ENCODE data around the gene RFX2.
A peak's percentile ranks its signal among the peaks of the same experiment; 100 is the strongest.

Gene RFX2

DNA sequence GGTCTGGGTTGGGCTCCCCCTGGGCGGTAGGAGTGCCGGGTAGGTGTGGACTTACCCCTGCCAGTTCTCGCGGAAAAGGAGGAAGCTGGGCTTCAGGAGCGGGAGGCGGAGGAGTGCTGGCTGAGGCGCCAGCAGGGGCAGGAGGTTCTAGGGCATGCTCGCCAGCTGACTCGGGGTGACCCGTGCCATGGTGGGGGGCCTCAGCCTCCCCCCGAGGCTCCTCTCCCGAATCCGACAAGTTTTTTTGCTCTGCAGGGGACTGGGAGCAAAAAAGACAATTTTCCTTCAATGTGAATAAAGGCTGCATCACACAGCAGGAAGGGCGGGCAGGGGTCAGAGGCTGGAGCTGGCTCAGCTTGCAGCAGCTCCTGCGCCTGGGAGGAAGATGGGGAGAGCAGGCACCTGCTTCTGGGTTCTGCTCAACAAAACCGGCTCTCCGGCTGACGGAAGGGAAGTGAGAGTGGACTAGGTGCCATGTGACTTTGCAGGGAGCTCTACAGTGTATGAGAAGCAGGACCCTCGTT, 158.9 kb downstream of the RFX2 start:
- no peak for DNase-seq

DNA sequence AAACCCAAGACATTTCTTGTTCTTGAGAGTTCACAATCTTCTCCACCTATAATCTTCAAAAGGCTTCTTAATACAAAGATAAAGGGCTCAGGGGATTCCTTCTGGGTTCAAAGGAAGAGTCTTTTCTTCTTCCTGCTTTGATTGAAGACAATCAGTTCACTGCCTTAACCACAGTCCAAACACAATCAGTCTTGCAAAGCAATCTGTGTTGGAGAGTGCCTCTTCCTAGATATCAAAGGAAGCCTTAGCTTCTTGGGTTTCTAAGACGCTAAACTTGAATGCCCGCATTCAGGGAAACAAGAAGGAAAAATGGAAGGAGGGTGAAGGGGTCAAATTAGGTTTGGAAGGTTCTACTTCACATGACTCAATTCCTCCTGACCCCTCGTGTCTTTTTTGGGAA, 159.6 kb downstream of the RFX2 start:
- DNase-seq: no peak

DNA sequence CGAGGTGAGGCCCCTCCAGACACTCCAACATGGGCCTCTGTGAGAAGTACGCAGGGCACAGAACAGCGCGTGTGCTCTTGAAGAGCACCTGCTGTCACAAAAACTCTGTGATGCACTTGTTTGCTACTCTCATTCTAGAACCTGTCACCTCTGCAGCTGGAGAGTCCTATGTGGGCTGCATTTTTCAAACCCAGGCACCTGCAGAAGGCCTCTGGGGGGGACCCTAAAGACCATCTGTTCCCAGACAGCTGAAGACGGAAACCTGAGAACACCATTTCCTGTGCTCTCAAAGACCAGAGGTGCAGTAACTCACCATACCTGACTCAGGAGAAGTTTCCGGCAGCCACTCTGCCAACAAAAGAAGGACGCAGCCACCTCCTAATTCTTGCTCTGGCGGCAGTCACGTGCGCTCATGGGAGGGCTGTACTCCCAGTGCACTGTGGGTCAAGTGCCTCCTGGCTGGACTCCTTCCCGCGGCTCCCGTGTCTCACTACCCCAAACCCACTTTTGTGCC, 160.5 kb downstream of the RFX2 start:
- peak in 3 of 5 donors; percentile 27 to 46 (median 27) for DNase-seq

DNA sequence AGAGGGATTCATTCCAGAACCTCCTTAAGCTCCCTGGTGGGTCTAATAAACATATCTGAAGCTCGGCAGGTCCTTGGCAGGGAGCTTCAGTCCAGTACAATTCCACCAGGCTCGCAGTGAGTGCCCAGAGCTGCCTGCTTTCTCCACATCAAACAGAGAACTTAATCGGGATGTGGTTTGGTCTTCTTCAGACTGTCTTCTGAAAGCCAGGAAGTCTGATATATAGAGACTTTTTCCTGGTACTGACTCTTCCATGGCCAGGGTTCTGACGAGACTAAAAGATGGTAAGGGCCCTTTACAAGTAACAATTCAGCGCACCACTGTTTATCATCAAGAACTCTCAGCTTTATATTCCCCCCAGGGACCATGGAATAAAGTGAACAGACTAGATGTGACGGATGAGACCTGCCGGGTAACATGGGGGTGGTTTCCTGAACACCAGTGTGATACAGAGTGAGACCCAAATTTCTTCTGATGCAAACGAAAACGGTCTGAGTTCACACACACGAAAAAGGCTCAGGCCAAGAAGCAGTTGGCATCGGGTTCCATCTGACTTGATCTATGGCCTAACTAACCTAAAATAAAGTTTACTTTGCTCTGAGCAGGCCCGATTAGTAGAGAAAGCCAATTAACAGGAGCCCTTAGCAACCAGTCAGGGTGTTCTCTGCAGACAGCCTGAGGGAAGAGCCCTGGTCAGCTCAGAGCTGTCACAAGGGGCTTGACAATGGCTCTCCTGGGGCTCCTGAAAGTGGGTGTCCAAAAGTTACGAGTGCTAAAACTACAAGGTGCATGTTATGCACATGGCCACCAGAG, 161.3 kb downstream of the RFX2 start:
- peak in 1 of 5 donors; percentile 47 for DNase-seq

DNA sequence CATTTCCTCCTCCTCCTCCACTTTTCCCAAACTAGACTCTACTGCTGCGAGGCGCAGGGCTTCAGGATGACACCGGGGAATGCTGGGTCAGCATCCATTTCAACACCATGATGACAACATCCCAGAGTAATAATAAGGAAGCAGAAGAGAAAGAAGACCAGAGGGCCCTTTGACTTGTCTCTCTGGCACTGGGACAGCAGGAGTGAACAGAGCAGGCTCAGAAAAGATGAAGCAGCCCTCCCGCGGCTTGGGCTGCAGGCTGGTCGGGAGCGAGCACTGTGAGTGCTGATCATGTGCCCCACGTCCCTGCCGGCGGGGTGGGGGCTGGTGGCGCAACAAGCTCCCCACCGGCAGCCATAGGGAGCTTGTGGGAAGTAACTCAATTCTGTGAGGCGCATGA, 162.9 kb downstream of the RFX2 start:
- DNase-seq: no peak

DNA sequence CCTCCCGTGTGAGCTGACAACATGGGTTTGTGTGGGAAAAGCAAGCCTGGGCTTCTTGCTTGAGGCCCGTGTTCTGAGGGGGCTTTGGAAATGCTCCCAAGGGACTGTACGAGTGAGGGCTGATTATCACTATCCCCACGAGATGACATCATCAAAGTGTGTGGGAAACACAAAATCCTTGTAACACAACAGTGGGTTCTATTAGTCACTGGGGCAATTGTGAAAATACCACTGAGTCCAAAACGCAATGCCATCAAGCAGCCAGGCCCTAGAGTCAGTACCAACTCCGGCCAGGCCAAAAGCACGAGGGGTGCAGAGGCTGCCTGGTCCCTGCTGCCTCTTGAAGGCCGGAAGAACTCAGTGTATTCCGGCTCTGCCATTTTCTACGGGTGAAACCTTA, 166.7 kb downstream of the RFX2 start:
- DNase-seq: no peak
